NCI-H1092 treated with DMSO at 0.1 percent for 48 hours (cell line): ENCODE measurements around the gene PLB1.

Experiments
- DNase-seq: peaks from one replicate; lab custom pipeline; 2025; lab: John Stamatoyannopoulos, UW

PLB1 gene

DNA sequence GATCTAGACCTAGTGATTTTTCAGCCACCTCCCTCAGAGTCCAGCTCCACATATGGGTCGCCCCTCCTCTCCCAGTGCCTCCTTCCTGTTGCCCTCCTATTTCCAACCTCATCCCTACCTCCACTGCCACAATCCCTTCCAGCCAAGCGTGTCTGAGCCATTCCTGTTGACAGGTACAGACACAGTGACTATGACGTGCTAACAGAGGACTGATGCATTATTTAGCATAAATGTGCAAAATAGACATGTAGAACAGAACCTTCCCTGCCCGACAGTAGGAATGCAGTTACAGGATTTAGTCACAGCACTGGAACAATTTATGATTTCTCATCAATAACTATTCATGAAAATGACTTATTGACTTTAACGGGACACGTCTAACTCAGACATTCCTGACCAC lies 171.4 kb downstream of the PLB1 start:
- DNase-seq = no peak

- DNase-seq = no peak
Measured at GRCh38 chr2:28668106-28668814, 172.4 kb downstream of the PLB1 start.

- no peak for DNase-seq
Measured at GRCh38 chr2:28668880-28669279, 173.0 kb downstream of the PLB1 start.

DNA sequence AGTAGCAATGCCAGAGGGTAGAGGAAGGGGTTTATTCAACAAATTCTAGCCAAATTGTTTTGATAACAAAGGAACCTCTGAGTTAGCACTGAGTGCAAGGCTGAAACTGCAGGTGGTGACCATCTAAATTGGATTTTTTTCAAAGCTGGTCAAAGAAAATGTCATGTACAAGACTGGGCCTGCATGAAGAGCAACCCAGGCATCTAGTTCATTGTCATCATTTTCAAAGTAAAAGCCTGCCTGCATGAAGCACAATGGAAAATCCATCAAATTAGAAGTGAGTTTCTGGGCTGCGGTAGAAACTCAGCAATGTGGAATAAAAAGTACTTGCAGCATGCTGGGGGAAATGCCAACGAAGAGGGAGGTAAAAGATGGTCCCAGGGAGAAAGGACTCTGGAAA lies 175.0 kb downstream of the PLB1 start:
- DNase-seq = no peak

GRCh38 chr2:28673338-28673737 lies 177.5 kb downstream of the PLB1 start:
- DNase-seq = no peak

DNA sequence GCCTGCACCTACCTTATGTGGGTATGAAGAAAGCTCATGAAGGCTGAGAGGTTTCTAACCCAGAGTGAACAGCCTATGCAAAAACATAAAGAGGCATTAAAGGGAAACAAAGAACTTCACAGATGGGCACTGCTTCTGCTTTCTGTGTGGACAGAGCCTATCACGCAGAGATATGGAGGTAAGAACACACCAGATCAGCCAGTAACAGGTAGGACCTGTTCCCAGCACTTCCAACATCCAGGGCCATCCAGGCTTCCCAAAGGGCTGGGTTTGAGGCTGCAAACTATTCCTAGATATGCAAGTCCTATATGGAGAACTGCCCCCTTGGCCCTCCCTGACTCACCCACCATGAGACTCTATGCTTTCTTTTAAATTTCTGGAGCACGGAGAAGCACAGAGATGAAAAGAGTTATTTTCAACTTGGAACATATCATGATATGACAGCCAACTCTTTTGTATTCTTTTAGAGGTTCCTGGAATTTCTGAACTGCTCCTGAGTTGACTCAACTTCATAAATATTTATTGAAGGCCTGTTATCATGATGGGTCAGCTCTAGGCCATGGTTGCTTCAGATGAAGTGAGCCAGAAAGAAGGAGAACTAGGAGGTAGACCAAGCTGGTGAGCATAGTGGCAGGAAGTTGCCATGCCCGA lies 178.3 kb downstream of the PLB1 start:
- DNase-seq = no peak

DNA sequence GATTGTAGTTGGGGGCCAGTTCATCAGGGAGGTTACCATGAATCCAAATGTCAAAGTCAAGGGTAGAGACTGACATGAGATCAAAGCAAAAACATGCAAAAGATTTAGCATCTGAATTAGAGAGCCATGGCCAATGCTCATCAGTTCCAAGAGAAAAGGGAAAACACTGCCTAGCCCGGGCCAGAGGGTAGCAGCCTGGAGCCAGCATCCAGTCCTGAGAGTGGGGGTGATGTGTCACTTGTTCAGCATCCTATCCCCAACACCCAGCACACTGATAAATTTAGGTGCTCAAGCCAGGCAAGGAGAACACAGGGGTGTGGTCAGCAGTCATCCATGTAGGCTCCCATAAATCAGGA lies 178.8 kb downstream of the PLB1 start:
- no peak for DNase-seq

- no peak for DNase-seq
Measured at GRCh38 chr2:28676152-28676835, 180.4 kb downstream of the PLB1 start.

GRCh38 chr2:28678175-28678855 lies 182.5 kb downstream of the PLB1 start:
- DNase-seq = no peak

DNA sequence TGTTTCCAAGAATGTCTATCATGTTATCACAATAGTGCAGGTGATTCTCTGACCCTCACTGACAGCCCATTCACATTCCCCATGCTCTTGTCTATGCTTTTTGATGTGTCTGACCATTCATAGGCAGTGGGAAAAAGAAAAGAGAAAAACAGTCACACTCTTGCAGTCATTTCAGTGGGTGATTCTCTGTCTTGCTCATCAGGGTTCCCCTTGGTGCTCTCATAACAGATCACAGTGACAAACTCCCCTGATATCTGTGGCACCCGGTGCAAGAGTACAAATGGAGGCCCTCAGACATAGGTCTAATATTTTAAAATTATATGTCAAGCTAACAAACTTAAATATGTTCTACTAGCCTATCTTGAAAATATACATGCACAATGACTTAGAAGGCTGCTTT lies 183.1 kb downstream of the PLB1 start:
- no peak for DNase-seq

GRCh38 chr2:28680657-28681056 lies 184.8 kb downstream of the PLB1 start:
- DNase-seq = peak; percentile 5

DNA sequence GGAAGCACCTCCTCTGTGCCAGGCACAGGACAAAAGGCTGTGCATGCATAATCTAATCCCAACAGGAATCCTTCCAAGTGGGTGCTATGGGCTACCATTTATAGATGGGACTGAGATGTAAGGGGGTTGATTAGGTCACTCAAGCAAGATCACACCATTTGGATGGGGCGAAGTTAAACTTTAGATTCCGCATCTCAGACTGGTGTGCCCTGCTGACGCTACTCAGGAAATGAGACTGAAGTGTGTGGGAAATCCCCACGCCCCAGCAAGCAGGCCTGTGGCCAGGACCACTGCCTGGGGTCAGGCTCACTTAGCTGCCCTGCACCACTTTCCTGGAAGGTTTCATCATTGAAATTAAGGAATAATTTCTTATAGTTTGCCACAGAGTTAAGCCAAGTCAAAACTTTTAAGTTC lies 185.3 kb downstream of the PLB1 start:
- no peak for DNase-seq

- no peak for DNase-seq
Measured at GRCh38 chr2:28681606-28682005, 185.7 kb downstream of the PLB1 start.

DNA sequence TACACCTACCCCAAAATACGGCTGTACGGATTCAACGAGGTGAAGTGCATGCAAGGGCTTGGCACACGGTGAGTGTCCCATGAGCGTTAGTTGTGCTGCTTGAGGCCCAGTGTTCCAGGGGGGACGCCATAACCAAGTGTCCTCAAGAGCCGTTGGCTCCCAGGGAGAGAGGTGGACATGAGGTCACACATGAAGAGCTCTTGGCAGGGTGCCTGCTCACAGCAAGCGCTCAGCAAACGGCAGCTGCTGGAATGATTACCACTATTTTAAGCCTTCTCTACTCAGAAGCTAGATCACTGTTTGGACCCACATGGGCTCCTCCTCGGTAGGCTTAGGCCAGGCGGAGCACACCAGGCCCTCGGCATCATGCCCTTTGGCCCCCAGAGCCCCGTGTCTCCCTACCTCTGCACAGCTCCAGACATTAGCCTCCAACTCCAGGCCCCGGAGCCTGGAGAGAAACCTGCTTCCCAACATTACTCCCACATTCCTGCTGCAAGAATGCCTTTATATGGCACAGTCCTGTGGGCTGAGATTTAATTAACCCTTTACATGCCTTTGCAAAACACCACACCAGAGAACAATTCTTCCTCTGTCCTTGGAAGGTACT lies 187.3 kb downstream of the PLB1 start:
- peak; percentile 76 for DNase-seq

DNA sequence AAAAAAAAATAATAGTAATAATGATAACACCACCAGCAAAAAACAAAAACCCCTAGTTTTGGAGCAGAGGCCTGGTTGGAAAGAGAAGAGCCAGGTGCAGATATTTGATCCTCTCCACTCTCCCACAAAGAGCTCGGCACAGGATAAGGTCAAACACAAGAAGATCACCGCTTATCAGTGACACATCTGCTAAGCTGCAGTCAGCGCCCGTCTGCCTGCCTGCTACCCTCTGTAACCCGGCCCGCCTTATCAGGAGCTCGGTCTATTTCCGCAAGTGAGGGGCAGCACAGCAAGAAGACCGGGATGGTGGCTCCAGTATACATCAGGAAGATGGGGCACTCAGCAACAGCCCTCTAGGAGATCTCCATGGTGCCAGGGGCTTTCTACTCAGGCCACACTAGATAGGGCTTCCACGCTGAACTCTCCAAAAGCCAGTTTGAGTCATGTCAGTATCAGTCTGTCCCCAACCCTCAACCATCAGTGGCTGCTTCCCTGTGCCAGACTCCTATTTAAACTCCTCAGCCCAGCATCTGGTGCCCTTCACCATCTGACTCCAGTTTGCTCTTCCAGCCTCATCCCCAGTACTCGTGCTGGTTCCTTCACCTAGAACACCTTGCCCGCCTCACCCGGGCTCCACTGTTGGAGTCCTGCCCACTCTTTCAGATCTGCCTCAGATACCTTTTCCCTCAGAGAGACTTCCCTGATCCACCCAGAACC lies 188.4 kb downstream of the PLB1 start:
- peak; percentile 69 for DNase-seq

GRCh38 chr2:28687171-28687570 lies 191.3 kb downstream of the PLB1 start:
- DNase-seq = no peak

DNA sequence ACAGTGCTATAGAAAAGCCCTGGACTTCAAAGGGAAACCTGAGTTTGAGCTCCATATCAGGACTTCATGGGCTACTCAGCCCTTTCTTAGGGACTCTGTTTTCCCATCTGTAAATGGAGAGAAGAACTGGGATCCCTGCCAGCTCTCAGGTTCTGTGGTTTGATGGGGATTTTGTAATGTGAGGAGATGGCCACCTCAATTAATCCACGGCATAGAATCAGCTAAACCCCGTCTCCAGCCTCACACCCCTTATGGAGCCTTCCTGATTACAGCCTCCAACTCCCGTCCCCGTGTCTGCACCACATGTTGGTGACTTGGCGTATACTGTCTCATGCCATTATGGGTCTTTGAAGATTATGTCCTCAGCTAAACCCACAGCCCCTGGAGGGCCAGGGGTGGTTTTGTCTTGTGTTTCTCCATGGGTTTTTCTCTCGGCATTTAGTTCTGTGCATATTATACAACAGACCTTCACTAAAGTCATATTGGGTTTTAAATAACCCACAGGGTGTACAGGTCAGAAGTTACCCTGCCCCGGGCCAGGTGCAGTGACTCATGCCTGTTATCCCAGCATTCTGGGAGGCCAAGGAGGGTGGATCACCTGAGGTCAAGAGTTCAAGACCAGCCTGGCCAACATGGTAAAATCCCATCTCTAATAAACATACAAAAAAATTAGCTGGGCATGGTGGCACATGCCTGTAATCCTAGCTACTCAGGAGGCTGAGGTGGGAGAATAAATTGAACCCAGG lies 192.0 kb downstream of the PLB1 start:
- DNase-seq = no peak

- DNase-seq = no peak
Measured at GRCh38 chr2:28688818-28689217, 193.0 kb downstream of the PLB1 start.

- no peak for DNase-seq
Measured at GRCh38 chr2:28689771-28690170, 193.9 kb downstream of the PLB1 start.

DNA sequence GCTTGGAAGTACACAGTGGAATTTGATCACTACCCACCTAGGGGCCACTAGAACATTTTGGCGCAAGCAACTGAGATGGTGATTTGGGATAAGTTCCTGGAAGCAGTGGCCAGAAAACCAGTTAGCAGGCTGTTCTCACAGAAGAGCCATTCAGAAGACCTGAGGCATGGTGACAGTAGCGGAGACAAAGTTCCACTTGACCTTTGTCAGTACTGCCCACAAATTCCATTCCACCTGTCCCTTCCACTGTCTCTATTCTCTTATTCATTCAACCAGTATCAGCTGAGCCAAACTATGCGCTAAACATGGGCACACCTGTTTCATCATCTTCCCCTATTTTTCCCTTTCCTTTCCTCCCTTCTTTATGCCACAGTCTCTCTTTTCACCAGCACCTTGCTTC lies 196.6 kb downstream of the PLB1 start:
- no peak for DNase-seq

DNA sequence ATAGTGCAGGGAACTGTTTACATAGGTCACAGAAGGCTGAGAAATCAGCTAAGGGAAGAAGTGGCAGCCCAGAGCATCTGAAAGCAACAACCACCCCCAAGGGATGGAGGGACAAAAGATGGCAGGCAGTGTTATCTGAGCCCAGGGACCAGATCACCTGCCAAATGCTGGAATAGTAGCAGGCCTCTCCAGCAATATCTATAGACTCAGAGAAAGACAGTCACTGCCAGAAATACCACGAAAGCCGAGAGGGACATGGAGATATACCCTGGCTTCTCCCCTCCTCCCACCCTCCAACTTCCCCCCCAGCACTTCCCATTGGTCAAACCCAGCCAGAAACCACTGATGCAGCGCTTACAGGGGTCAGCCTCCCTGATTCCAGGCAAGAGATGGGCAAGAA lies 197.4 kb downstream of the PLB1 start:
- no peak for DNase-seq
